Stimulated activated CD8-positive, alpha-beta memory T cell treated with anti-CD3 and anti-CD28 coated beads, Interleukin-7, amount 100 ng/mL, for 24 hours (primary cell): ENCODE data around the gene BIN2.

Experiments
- DNase-seq: peaks from one replicate; pipeline ENCODE4 v3.0.0-alpha.2; 2020; ENCODE audit warnings: low read depth

BIN2 gene

GRCh38 chr12:51254536-51254935 is 69.4 kb downstream of the BIN2 start:
- DNase-seq = no peak

GRCh38 chr12:51253276-51253675 is 70.7 kb downstream of the BIN2 start:
- no peak for DNase-seq

GRCh38 chr12:51247523-51248206 is 76.3 kb downstream of the BIN2 start:
- DNase-seq = no peak

DNA sequence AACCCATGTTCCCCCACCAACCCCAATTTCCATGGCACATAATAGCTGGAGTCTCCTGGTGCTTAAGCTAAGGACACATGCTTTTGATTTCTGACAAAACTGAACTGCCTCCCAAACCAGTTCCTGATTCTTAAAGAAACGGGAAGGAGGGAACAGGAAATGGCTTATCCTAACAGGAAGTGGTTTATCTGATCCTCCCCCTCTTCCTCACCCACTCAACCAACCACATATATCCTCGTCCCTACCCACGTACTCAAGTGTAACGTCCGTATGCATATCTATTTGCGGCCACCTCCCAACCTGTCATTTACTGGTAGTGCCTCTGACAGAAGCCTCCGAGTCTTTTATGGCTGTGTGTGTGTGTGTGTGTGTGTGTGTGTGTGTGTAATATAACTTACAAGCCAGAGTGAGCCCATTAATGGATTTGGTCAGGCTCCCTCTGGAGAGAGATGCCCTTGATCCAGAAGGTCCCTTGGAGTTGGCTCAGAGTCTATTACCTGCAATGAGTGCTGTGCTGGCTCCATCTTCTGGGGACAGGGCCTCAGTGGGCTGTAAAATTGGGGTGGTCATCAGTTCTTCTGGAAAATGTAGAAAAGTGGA is 77.6 kb downstream of the BIN2 start:
- no peak for DNase-seq

- no peak for DNase-seq
Measured at GRCh38 chr12:51245476-51246253, 78.3 kb downstream of the BIN2 start.

DNA sequence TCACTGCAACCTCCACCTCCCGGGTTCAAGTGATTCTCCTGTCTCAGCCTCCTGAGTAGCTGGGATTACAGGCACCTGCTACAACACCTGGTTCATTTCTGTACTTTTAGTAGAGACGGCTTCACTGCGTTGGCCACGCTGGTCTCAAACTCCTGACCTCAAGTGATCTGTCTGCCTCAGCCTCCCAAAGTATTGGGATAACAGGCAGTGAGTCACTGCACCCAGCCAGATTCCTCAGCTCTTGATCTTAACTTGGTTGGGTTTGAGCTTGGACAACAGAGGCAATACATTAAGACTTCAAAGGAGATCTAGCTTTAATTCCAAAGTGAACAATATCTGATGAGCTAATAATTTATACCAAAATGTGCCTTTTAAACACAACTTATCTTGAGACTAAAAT is 79.7 kb downstream of the BIN2 start:
- DNase-seq = no peak

GRCh38 chr12:51242876-51243275 is 81.1 kb downstream of the BIN2 start:
- no peak for DNase-seq

- DNase-seq = no peak
Measured at GRCh38 chr12:51242120-51242519, 81.9 kb downstream of the BIN2 start.

GRCh38 chr12:51240971-51241370 is 83.0 kb downstream of the BIN2 start:
- DNase-seq = no peak

DNA sequence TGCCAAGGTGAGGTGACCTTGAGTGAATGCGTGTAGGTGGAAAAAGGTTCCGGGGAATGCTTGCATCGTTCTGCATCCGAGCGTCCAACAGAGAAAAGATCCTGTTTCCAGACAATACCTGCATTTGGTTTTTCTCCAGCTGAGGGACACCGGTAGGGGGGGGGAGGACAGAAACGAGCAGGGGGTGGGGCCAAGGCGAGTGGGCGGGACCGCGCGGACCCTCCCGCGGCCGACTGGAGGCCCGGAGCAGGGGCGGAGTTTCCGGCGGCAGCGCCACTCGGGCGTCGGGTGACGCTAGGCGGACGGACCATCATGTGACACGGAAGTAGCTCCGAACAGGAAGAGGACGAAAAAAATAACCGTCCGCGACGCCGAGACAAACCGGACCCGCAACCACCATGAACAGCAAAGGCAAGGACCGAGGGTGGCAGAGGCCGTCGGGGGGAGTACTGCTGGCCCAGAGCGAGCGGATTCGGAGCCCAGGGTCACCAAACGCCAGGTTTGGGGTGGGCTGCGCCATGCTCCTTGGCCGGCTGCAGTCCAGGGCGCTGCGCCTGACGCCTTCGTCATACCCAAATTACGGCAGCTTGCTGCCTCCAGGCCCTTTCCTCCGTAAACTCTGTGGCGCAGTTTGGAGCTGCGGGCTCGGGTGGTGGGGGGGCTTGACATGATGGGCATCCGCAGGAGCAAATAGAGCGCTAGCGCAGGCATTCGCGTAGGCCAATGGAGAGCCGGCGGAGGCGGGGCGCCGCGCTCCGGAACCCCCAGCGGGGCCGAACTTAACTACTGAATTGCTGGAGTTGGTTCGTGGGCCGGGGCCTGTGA is 85.3 kb downstream of the BIN2 start, which contains the start of gene DAZAP2:
TSS of gene DAZAP2 (plus strand) at position 317 of the 825 bp plus-strand sequence. CDS start at position 399, 82 bp downstream.
- DNase-seq = peak; percentile 89

GRCh38 chr12:51238037-51238509 is 85.9 kb downstream of the BIN2 start:
- DNase-seq = no peak

DNA sequence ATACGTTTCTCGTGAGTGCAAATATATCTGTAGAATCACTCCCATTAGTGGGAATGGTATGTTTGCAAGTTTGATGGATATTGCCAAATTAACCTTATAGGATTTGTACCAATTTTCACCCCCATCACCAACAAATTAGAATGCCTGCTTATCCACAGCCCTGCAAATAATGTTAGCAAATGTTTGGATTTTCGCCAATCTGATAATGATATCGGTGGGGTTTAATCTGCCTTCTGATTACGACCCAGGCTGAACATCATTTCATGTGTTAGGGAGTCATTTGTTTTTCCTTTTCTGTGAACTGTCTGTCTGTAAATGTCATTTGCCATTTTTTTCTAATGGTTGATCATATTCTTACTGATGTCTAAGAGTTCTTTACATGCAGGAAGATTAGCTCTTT is 89.4 kb downstream of the BIN2 start:
- no peak for DNase-seq

DNA sequence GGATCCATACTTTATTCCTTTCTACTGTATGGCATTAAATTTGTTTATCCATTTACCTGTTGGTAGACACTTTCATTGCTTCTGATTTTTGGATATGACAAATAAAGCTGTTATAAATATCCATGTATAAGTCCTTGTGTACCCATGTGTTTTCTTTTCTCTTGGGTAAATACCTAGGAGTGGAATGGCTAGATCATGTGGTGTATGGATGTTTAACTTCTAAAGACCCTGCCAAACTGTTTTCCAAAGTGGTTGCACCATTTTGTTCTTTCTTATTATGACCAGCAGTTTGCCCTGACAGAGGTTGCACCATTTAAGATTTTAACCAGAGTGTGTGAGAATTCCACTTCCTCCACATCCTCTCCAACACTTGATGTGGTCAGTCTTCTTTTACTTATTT is 91.3 kb downstream of the BIN2 start:
- DNase-seq = no peak
